Kidney (tissue), 14 donors: ENCODE measurements around the gene TIMP1. TPM values are rescaled to one million over a fixed set of nuclear protein-coding genes. Genes with fewer than 3 reads are reported as not detected.

Experiments used
- DNase-seq, 5 donors: peaks; one replicate each; pipeline ENCODE4 v3.0.0-alpha.2; 2013 to 2020
- FAIRE-seq: peaks from 2 replicates; lab custom pipeline; 2012; peaks lifted over from hg19 to GRCh38; lab: Jason Lieb, UNC
- H3K27ac ChIP-seq, 2 donors: one replicate each; pipeline ENCODE4 v1.7.0; 2013; ENCODE audit warnings: low read depth in 2 of 2, low read length in 2 of 2, inconsistent platforms in 1 of 2
- H3K27me3 ChIP-seq: one replicate; pipeline ENCODE4 v1.7.1; 2013; ENCODE audit warnings: low read length, inconsistent platforms; ENCODE audit not compliant: control insufficient read depth, insufficient read depth
- H3K36me3 ChIP-seq, 3 donors: one replicate each; pipeline versions ENCODE4 v1.7.0 to v1.7.1; 2013; ENCODE audit warnings: low read length in 3 of 3, control low read depth in 1 of 3, inconsistent platforms in 1 of 3; ENCODE audit not compliant: insufficient read depth in 3 of 3, control insufficient read depth in 2 of 3
- H3K4me1 ChIP-seq, 3 donors: one replicate each; pipeline versions ENCODE4 v1.7.0 to v1.7.1; 2013; ENCODE audit warnings: low read length in 3 of 3, inconsistent platforms in 1 of 3, low read depth in 1 of 3; ENCODE audit not compliant: control insufficient read depth in 2 of 3, insufficient read depth in 2 of 3
- H3K4me3 ChIP-seq, 3 donors: one replicate each; pipeline versions ENCODE4 v1.7.0 to v1.8.1; 2013; ENCODE audit warnings: low read length in 3 of 3, control low read depth in 1 of 3, inconsistent platforms in 1 of 3
- H3K9ac ChIP-seq, 3 donors: one replicate each; pipeline versions ENCODE4 v1.7.0 to v1.7.1; 2013; ENCODE audit warnings: low read length in 3 of 3, control low read depth in 1 of 3, inconsistent platforms in 1 of 3
- H3K9me3 ChIP-seq, 3 donors: one replicate each; pipeline versions ENCODE4 v1.7.0 to v1.7.1; 2013; ENCODE audit warnings: low read length in 3 of 3, control low read depth in 1 of 3, inconsistent platforms in 1 of 3; ENCODE audit not compliant: control insufficient read depth in 2 of 3, insufficient read depth in 1 of 3
- CTCF ChIP-seq: IDR thresholded peaks from 3 replicates; pipeline ENCODE4 v1.5.1; 2012; ENCODE audit warnings: mild to moderate bottlenecking, moderate library complexity, borderline replicate concordance; ENCODE audit not compliant: insufficient read depth; ENCODE audit errors: extremely low read depth
- intact Hi-C: fragments of 100-400 bp; cut with DNase I; formaldehyde crosslinking; loops from one replicate; pipeline ENCODE4 v1.11.1; 2022
- polyA plus RNA-seq: library from polyadenylated mRNA; stranded (reverse); fragments of 350-450 nt; fragmentation: Illumina TruSeq; extraction: RNeasy Lipid Tissue Mini Kit (QIAGEN cat#74804); gene quantifications from one replicate; pipeline ENCODE4 v1.2.3, GENCODE V29; 2014; ENCODE audit warnings: low read depth, low replicate concordance; ENCODE audit not compliant: insufficient read depth
- total RNA-seq: library from RNA; stranded (reverse); fragmentation: NEBNext Ultra II Directional; extraction: Animal tissue kit (Norgen Biotek cat#: 25700); gene quantifications from one replicate; pipeline ENCODE4 v1.2.1, GENCODE V29; 2021
- donor health status: control.
- donor health status: control.
- donor health status: control.
- donor health status: control.
- donor health status: control.
- donor health status: DM: yes; HTN: yes; CAD: no.
- donor health status: Normal renal cell carcinoma (clear cell type).

TIMP1 gene
- total and polyA plus RNA-seq, 2 donors from 2014 or later: 382 to 551 TPM

- intact Hi-C loops: no loop called here
- no peaks in the 10 kb centered on the region for H3K4me1 ChIP-seq
- no peak overlapping the region for H3K4me3 ChIP-seq
- DNase-seq: no peak
- no peaks in the 10 kb centered on the region for H3K36me3 ChIP-seq
- no peaks in the 10 kb centered on the region for H3K9me3 ChIP-seq
- FAIRE-seq: no peak
- H3K27me3 ChIP-seq: no peaks in the 10 kb centered on the region
- no peak overlapping the region for H3K9ac ChIP-seq
- TF ChIP-seq CTCF: no peak
- no peak overlapping the region for H3K27ac ChIP-seq
Observed at GRCh38 chrX:47625365-47625764, 43.1 kb downstream of the TIMP1 start.

GRCh38 chrX:47628982-47629381, 46.7 kb downstream of the TIMP1 start:
- DNase-seq: peak in 1 of 5 donors; percentile 29
- H3K27ac ChIP-seq: no peak overlapping the region
- no peaks in the 10 kb centered on the region for H3K4me1 ChIP-seq
- H3K4me3 ChIP-seq: no peak overlapping the region
- H3K36me3 ChIP-seq: no peaks in the 10 kb centered on the region
- intact Hi-C loops: no loop called here
- no peaks in the 10 kb centered on the region for H3K27me3 ChIP-seq
- FAIRE-seq: no peak
- no peak for TF ChIP-seq CTCF
- no peak overlapping the region for H3K9ac ChIP-seq
- no peaks in the 10 kb centered on the region for H3K9me3 ChIP-seq

- Histone ChIP-seq H3K9ac (no peak within 1 kb of the TSS), H3K36me3 (peaks cover 0 to under 1% (median 0%) of the 10 kb centered on the region in 3 donors), H3K4me1 (no peaks in the 10 kb centered on the region), H3K4me3 (no peak within 1 kb of the TSS), H3K27me3 (no peaks in the 10 kb centered on the region), H3K27ac (no peak within 1 kb of the TSS), H3K9me3 (no peaks in the 10 kb centered on the region)
- FAIRE-seq (no peak), DNase-seq (no peak)
- no peak for TF ChIP-seq CTCF
- intact Hi-C loops: no loop called here
Observed at GRCh38 chrX:47629419-47630200, 47.4 kb downstream of the TIMP1 start, which contains the start of gene CFP. TSS of gene CFP (minus strand) at chrX:47629930. CDS start at chrX:47629844, 86 bp downstream.
